GM12873 (cell line): ENCODE data around the gene MICAL2.

ENCODE experiments used
- TF ChIP-seq, protein P1 (sequence below): IDR thresholded peaks from 2 replicates; pipeline ENCODE4 v1.5.1; 2012; ENCODE audit warnings: low read depth, mild to moderate bottlenecking, moderate library complexity, low read length, control low read depth; ENCODE audit not compliant: insufficient read depth; ENCODE audit errors: missing control alignments

The MICAL2 gene

DNA sequence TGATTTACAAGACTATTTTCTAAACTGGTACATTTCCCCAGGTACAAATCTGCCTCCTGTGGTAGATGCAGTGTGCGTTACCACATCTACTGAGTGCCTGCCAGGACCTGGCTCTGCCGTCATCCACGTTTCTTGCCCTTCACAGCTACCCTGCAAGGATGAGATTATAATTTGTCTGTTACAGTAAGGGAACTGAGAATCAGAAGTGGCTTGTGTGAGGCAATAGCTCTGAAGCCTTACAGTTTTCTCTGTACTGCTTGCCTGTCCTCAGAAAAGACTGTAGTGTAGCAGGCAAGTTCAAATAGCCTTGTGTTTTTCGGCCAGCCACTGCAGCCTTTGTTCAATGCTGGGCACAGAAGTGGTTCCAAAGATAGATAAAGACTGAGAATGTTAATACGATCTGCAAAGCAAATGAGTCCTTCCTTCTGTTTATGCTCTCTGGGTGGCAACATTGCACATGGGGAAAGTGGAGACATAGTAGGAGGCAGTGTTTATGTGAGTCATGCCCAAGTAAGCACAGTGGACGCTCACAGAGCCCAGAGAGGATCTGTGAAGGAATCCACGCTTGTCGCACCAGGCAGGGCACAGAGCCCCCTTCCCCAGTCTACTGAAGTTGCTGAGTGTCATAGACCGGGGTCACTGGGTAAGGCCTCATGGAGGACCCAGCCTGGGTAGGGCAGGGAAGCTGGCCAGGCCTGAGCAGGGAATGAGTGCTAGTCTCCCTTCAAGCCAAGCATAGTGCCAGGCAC lies 49.1 kb downstream of the MICAL2 start:
- TF ChIP-seq, protein P1, sequence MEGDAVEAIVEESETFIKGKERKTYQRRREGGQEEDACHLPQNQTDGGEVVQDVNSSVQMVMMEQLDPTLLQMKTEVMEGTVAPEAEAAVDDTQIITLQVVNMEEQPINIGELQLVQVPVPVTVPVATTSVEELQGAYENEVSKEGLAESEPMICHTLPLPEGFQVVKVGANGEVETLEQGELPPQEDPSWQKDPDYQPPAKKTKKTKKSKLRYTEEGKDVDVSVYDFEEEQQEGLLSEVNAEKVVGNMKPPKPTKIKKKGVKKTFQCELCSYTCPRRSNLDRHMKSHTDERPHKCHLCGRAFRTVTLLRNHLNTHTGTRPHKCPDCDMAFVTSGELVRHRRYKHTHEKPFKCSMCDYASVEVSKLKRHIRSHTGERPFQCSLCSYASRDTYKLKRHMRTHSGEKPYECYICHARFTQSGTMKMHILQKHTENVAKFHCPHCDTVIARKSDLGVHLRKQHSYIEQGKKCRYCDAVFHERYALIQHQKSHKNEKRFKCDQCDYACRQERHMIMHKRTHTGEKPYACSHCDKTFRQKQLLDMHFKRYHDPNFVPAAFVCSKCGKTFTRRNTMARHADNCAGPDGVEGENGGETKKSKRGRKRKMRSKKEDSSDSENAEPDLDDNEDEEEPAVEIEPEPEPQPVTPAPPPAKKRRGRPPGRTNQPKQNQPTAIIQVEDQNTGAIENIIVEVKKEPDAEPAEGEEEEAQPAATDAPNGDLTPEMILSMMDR, result no peak

DNA sequence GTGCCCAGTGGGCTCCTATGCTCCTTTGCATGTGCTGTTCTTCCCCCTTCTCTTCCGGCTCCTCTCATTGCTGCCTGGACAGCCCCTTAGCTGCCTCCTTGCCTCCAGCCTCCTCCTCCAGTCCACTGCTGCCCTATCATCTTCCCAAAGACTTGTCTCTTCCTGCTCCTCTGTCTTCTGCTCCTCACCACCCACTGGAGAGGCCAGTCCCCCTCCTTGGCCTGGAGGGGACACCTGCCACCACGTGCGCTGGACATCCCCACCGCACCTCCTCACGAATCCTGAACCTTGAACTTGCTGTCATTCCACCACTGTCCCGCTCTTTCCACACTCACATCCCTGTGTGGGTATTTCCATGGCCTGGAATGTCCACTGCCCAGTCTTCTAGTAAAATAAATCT lies 49.8 kb downstream of the MICAL2 start:
- TF ChIP-seq, protein P1, result no peak

DNA sequence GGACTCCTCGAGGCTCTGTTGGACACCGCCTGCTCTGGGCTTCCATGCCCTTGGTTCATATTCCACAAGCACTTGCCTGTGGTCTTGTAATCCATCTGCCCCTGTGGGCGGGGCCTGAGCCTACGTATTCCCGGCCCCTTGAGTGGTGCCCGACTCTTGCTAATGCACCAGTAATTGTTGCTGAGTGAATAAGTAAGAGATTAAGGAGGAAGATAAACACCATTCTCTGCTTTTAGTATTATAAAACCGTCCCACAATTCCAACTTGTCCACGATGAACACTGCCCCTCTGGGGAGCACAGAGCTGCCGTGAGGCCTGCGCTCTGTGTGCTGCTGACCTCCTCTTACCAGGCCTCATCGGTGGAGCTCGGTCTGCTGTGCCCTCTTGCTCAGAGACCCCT lies 50.3 kb downstream of the MICAL2 start:
- TF ChIP-seq, protein P1, result no peak

DNA sequence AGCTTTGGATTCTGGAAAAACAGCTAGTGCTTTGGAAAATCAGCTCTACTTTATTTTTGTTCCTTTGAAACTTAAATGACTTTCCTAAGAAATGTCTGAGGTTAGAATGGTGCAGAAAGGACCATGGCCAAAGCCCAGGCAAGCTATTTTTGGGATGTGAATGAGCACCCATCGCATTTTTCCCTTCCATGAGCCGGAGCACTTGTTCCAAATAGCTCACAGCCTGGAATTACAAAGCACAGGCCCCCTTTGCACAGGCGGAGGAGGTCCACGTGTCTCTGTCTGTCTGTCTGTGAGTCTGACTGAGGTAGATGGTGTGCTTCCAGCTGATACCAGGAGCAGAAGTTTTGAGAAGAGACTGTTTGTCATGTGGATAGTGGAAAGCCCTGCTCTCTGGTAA lies 50.7 kb downstream of the MICAL2 start:
- TF ChIP-seq, protein P1, result no peak

DNA sequence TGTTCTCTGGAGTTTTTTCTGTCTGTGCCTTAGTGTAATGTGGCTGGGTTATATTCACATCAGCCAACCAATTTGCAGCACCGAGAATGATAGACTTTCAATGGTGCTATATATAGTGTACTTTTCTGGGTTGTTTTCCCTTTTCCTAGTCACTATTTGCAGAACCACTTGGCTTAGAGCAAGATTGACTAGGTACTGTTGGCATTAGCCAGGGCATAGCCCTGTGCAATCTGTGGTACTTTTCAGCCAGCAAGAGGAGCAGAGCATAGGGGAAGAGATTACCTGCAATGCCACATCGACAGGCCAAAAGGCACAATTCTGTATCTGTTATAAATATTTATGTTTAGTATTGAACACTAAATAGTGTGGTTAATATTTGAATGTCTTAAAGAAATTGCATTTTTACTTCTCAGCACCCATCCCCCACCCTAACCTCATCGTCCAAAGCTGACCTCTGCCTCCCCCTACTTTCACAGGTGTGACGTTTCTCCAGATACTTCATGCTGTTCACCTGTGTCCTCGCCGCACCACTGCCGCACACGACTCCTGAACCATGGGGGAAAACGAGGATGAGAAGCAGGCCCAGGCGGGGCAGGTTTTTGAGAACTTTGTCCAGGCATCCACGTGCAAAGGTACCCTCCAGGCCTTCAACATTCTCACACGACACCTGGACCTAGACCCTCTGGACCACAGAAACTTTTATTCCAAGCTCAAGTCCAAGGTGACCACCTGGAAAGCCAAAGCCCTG lies 51.4 kb downstream of the MICAL2 start:
- TF ChIP-seq, protein P1, result no peak

DNA sequence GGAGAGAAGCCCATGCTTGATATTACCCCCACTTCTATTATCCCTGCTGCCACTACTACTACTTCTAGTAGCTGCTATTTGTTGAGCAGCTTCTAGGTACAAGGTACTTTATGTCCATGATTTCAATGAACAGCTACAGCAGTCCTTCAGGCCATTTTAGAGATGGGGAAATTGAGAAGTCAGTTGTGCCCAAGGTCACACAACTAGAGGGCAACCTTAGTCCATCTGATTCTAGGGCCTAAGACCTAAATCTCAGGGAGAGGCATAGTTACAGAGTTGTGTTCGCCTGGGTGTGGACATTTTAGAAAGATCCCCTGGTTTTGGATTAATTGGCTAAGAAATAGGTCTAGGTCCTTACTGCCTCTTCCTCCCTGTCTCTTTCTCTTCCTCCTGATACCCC lies 52.3 kb downstream of the MICAL2 start:
- TF ChIP-seq, protein P1, result peak; percentile 15

DNA sequence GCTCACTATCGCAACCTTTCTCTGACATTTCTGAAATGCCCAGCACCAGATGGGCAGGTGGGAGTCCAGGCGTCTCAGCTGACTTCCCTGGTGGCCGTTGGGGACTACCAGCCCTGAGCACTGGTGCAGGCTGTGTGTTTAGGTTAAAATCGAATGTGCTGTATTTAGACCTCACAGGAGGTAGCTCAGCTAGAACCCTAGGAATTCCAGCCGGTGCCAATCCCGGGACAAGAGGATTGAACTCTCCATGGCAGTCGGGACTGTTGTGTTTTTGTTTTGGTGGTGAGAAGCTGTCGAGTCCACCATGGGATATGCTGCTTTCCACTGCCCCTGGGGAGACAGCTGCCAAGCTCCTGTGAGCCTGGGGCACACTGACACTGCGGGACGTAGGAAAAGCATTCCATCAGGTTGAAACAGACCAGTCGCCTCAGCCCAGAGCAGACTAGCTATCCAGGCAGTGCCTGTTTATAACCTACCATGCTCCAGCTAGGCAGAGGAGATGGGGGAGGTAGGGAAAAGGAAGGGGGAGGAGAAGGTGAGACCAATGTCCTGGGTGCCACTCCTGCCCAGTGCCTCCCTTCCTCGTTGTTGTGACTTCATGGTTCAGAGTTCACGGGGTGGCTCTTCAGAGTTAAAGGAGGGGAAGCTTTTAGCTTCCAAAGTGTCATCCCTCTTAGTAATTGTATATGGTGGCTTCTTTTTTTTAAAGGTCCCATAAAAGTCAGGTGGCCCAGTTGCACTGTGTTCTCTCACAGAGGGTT lies 53.0 kb downstream of the MICAL2 start:
- TF ChIP-seq, protein P1, result no peak
